Bone marrow (tissue), 2 donors: ENCODE results near the gene EVI5.

ENCODE experiments used
- DNase-seq, 2 donors: peaks; one replicate each; lab custom pipeline; 2025; lab: John Stamatoyannopoulos, UW

Gene EVI5

GRCh38 chr1:92784639-92785500 is at the start of gene EVI5:
Gene EVI5 (minus strand): TSS chr1:92785108. CDS start chr1:92736546, 48,562 bp downstream.
- DNase-seq, result peak; percentile 79 to 87

GRCh38 chr1:92834617-92835016 is 49.7 kb upstream of the EVI5 start:
- no peak for DNase-seq

- DNase-seq, result no peak
These were observed 48.9 kb upstream of the EVI5 start for GRCh38 chr1:92833840-92834239.

GRCh38 chr1:92832537-92833114 is 47.7 kb upstream of the EVI5 start:
- DNase-seq, result no peak

GRCh38 chr1:92831762-92832536 is 47.0 kb upstream of the EVI5 start, which contains the start of gene RPL5:
Gene RPL5 (plus strand): TSS chr1:92832040. CDS start chr1:92832115, 75 bp downstream.
- peak; percentile 95 to 98 for DNase-seq

- DNase-seq, result no peak
These were observed 46.5 kb upstream of the EVI5 start for GRCh38 chr1:92831368-92831761.

- no peak for DNase-seq
These were observed 41.9 kb upstream of the EVI5 start for GRCh38 chr1:92826792-92827191.

- DNase-seq, result no peak
These were observed 38.0 kb upstream of the EVI5 start for GRCh38 chr1:92822879-92823278.

GRCh38 chr1:92820551-92820950 is 35.6 kb upstream of the EVI5 start:
- DNase-seq, result no peak

- no peak for DNase-seq
These were observed 35.1 kb upstream of the EVI5 start for GRCh38 chr1:92820024-92820423.

- DNase-seq, result peak in 1 of 2 donors; percentile 40
These were observed 33.3 kb upstream of the EVI5 start for GRCh38 chr1:92817986-92818764.

GRCh38 chr1:92817137-92817697 is 32.3 kb upstream of the EVI5 start:
- no peak for DNase-seq

- DNase-seq, result no peak
These were observed 31.8 kb upstream of the EVI5 start for GRCh38 chr1:92816732-92817131.

GRCh38 chr1:92808381-92808780 is 23.5 kb upstream of the EVI5 start:
- DNase-seq, result no peak

- no peak for DNase-seq
These were observed 20.3 kb upstream of the EVI5 start for GRCh38 chr1:92805216-92805615.

- no peak for DNase-seq
These were observed 19.9 kb upstream of the EVI5 start for GRCh38 chr1:92804721-92805201.

- no peak for DNase-seq
These were observed 18.4 kb upstream of the EVI5 start for GRCh38 chr1:92803140-92803887.

GRCh38 chr1:92797961-92798360 is 13.1 kb upstream of the EVI5 start:
- no peak for DNase-seq

- DNase-seq, result no peak
These were observed 12.4 kb upstream of the EVI5 start for GRCh38 chr1:92797297-92797696.

GRCh38 chr1:92795166-92795565 is 10.3 kb upstream of the EVI5 start:
- DNase-seq, result no peak

- DNase-seq, result no peak
These were observed 7.5 kb upstream of the EVI5 start for GRCh38 chr1:92792340-92792782.
